ENCODE measurements around the gene DHRS4L2. TPM values are rescaled to one million over a fixed set of nuclear protein-coding genes. Genes with fewer than 3 reads are reported as not detected.
"Not testable (repeated sequence)": the region's sequence is repeated elsewhere in the genome, so short reads cannot be mapped to it uniquely, and the experiment has no call there.

DHRS4L2 gene
- total RNA-seq, 1 donor from 2014 or later = 13.4 TPM

DNA sequence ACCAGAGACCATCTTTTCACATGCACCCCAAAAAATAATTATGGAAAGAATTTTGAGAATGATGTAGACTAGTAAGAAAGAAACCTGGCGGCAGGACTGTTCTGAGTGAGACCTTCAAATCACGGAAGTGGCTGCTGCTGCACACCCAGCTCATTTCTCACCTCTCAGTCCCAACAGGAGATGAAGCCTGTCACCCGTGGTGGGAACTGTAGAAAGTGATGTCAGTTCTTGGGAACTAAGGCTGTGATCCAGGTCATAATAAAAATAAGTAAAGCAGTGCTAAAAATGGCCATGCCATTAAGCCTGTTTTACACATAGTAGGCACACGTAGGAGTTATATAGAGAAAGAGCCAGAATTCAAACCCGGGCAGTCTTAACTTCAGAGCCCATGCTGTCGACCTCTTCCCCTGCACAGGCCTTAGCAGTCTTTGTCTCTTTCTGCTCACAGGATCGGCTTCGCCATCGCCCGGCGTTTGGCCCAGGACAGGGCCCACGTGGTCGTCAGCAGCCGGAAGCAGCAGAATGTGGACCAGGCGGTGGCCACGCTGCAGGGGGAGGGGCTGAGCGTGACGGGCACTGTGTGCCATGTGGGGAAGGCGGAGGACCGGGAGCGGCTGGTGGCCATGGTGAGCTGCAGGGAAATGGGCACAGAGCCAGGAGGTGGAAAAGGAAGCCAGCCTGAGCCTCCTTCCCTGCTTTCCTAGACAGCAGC lies 1.2 kb downstream of the DHRS4L2 start:
- not testable (repeated sequence) for H2AFZ ChIP-seq (ENCODE audit: low read depth, low read length); DNase-seq (ENCODE audit: low read depth); H3K9me3 Mint-ChIP-seq (ENCODE audit: unreplicated experiment); H3K9ac ChIP-seq (ENCODE audit: low read length); H3K27ac ChIP-seq (ENCODE audit: low read depth, low read length); H3K4me3 ChIP-seq (ENCODE audit: insufficient read depth, low read depth, low read length); FAIRE-seq; H3K4me2 ChIP-seq (ENCODE audit: low read length); H3K36me3 ChIP-seq (ENCODE audit: insufficient read depth, low read length); H3K9me3 ChIP-seq (ENCODE audit: insufficient read depth, low read depth, low read length); H3K27ac Mint-ChIP-seq (ENCODE audit: unreplicated experiment); H3K36me3 Mint-ChIP-seq (ENCODE audit: low read depth, unreplicated experiment); H3K4me3 Mint-ChIP-seq (ENCODE audit: unreplicated experiment); H3K4me1 ChIP-seq (ENCODE audit: insufficient read depth, low read length); H3K27me3 ChIP-seq (ENCODE audit: insufficient read depth, low read length); H4K20me1 ChIP-seq (ENCODE audit: insufficient read depth, low read length); H3K4me1 Mint-ChIP-seq (ENCODE audit: low read depth, unreplicated experiment); H3K79me2 ChIP-seq (ENCODE audit: insufficient read depth, low read length)
- H3K27me3 Mint-ChIP-seq (ENCODE audit: low read depth, unreplicated experiment) = peaks cover 11% of the 10 kb centered on the region

DNA sequence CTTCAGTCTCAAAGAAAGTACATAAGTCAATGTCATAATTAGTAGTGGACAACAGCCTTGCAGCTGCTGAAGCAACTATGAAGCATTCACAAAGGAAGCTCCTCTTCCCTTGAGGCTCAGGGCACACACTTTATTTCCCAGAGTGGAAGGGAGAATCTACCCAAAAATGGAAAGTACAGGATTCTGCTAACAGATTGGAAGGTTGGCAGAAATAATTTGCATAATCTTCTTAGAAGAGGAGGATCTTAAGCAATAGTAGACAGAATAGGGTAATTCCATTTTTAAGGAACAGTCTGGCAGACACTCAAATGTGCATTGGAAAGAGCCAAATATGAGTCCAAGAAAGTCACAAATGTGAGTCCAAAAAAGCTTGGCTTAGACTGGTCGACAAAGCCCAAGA lies 2.2 kb downstream of the DHRS4L2 start:
- not testable (repeated sequence) for H3K27ac Mint-ChIP-seq (ENCODE audit: unreplicated experiment); H3K79me2 ChIP-seq (ENCODE audit: insufficient read depth, low read length); H3K36me3 Mint-ChIP-seq (ENCODE audit: low read depth, unreplicated experiment); H2AFZ ChIP-seq (ENCODE audit: low read depth, low read length); H3K4me1 Mint-ChIP-seq (ENCODE audit: low read depth, unreplicated experiment); H3K9ac ChIP-seq (ENCODE audit: low read length); H3K4me3 ChIP-seq (ENCODE audit: insufficient read depth, low read depth, low read length); DNase-seq (ENCODE audit: low read depth); H4K20me1 ChIP-seq (ENCODE audit: insufficient read depth, low read length); H3K27me3 ChIP-seq (ENCODE audit: insufficient read depth, low read length); FAIRE-seq; H3K9me3 ChIP-seq (ENCODE audit: insufficient read depth, low read depth, low read length); H3K4me2 ChIP-seq (ENCODE audit: low read length); H3K4me1 ChIP-seq (ENCODE audit: insufficient read depth, low read length); H3K36me3 ChIP-seq (ENCODE audit: insufficient read depth, low read length); H3K4me3 Mint-ChIP-seq (ENCODE audit: unreplicated experiment); H3K9me3 Mint-ChIP-seq (ENCODE audit: unreplicated experiment); H3K27ac ChIP-seq (ENCODE audit: low read depth, low read length)
- H3K27me3 Mint-ChIP-seq (ENCODE audit: low read depth, unreplicated experiment) = peaks cover 11% of the 10 kb centered on the region

DNA sequence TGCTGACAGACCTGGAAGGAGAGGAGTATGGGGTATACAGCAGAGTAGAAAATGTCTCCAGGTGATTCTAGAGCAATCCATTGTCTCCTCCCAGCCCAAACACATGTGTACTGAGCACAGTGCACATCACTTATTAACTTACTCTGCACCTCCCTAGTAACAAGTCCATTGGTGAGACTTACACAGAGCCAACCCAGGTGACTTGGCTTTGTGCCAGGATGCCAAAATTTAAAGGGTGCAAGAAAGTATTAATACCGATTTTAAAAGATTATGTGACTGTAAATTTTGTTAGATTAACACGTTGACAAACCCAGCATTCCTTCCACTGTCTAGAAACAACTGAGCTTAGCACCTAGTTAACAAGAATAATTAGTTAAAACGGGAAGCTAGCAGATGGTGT lies 4.3 kb downstream of the DHRS4L2 start:
- not testable (repeated sequence) for H4K20me1 ChIP-seq (ENCODE audit: insufficient read depth, low read length); H3K4me2 ChIP-seq (ENCODE audit: low read length); H3K4me3 ChIP-seq (ENCODE audit: insufficient read depth, low read depth, low read length); H3K79me2 ChIP-seq (ENCODE audit: insufficient read depth, low read length); H3K36me3 Mint-ChIP-seq (ENCODE audit: low read depth, unreplicated experiment); H3K9me3 ChIP-seq (ENCODE audit: insufficient read depth, low read depth, low read length); H3K4me1 Mint-ChIP-seq (ENCODE audit: low read depth, unreplicated experiment); H3K36me3 ChIP-seq (ENCODE audit: insufficient read depth, low read length); H3K27ac ChIP-seq (ENCODE audit: low read depth, low read length); H3K9ac ChIP-seq (ENCODE audit: low read length); H3K27me3 Mint-ChIP-seq (ENCODE audit: low read depth, unreplicated experiment); H3K4me3 Mint-ChIP-seq (ENCODE audit: unreplicated experiment); H3K27me3 ChIP-seq (ENCODE audit: insufficient read depth, low read length); H3K27ac Mint-ChIP-seq (ENCODE audit: unreplicated experiment); H2AFZ ChIP-seq (ENCODE audit: low read depth, low read length); FAIRE-seq; H3K4me1 ChIP-seq (ENCODE audit: insufficient read depth, low read length); DNase-seq (ENCODE audit: low read depth); H3K9me3 Mint-ChIP-seq (ENCODE audit: unreplicated experiment)

DNA sequence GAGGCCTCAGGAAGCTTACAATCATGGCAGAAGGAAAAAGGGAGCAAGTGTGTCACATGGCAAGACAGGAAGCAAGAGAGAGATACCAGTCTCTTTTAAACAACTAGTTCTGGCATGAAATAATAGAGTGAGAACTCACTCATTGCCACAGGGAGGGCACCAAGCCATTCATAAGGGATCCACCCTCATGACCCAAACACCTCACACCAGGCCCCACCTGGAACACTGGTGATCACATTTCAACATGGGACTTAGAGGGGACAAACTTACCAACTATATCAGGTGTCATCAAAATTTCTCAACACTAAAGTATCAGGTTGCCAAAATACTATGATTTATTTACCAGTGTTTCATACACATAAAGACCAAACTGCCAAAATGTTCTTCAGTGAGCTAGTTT lies 7.3 kb downstream of the DHRS4L2 start:
- not testable (repeated sequence) for FAIRE-seq; H3K4me1 ChIP-seq (ENCODE audit: insufficient read depth, low read length); H3K9me3 ChIP-seq (ENCODE audit: insufficient read depth, low read depth, low read length); H3K4me2 ChIP-seq (ENCODE audit: low read length); H3K9ac ChIP-seq (ENCODE audit: low read length); H3K4me1 Mint-ChIP-seq (ENCODE audit: low read depth, unreplicated experiment); H4K20me1 ChIP-seq (ENCODE audit: insufficient read depth, low read length); DNase-seq (ENCODE audit: low read depth); H3K27ac Mint-ChIP-seq (ENCODE audit: unreplicated experiment); H3K36me3 Mint-ChIP-seq (ENCODE audit: low read depth, unreplicated experiment); H3K27ac ChIP-seq (ENCODE audit: low read depth, low read length); H3K36me3 ChIP-seq (ENCODE audit: insufficient read depth, low read length); H3K4me3 ChIP-seq (ENCODE audit: insufficient read depth, low read depth, low read length); H3K27me3 Mint-ChIP-seq (ENCODE audit: low read depth, unreplicated experiment); H3K4me3 Mint-ChIP-seq (ENCODE audit: unreplicated experiment); H3K79me2 ChIP-seq (ENCODE audit: insufficient read depth, low read length); H3K27me3 ChIP-seq (ENCODE audit: insufficient read depth, low read length); H3K9me3 Mint-ChIP-seq (ENCODE audit: unreplicated experiment); H2AFZ ChIP-seq (ENCODE audit: low read depth, low read length)

DNA sequence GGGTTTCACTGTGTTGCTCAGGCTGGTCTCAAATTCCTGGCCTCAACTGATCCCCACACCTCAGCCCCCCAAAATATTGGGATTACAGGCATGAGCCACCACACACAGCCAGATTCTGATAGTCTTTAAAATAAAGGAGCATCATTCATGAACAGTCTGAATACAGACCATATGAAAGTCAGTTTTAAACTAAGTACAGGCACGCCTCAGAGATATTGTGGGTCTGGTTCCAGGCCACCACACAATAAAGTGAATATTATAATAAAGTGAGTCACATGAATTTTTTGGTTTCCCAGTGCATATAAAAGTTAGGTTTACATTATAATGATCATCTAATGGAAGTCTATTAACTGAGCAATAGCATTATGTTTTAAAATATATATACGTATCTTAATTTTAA lies 8.1 kb downstream of the DHRS4L2 start:
- H3K36me3 ChIP-seq (ENCODE audit: insufficient read depth, low read length); H3K27ac Mint-ChIP-seq (ENCODE audit: unreplicated experiment); H3K4me3 Mint-ChIP-seq (ENCODE audit: unreplicated experiment); H3K9me3 Mint-ChIP-seq (ENCODE audit: unreplicated experiment); H3K9ac ChIP-seq (ENCODE audit: low read length); H3K4me3 ChIP-seq (ENCODE audit: insufficient read depth, low read depth, low read length); H3K27ac ChIP-seq (ENCODE audit: low read depth, low read length); FAIRE-seq; H3K79me2 ChIP-seq (ENCODE audit: insufficient read depth, low read length); H3K4me1 ChIP-seq (ENCODE audit: insufficient read depth, low read length); H2AFZ ChIP-seq (ENCODE audit: low read depth, low read length); DNase-seq (ENCODE audit: low read depth); H3K4me1 Mint-ChIP-seq (ENCODE audit: low read depth, unreplicated experiment); H3K4me2 ChIP-seq (ENCODE audit: low read length); H4K20me1 ChIP-seq (ENCODE audit: insufficient read depth, low read length); H3K36me3 Mint-ChIP-seq (ENCODE audit: low read depth, unreplicated experiment); H3K9me3 ChIP-seq (ENCODE audit: insufficient read depth, low read depth, low read length); H3K27me3 ChIP-seq (ENCODE audit: insufficient read depth, low read length); H3K27me3 Mint-ChIP-seq (ENCODE audit: low read depth, unreplicated experiment): not testable (repeated sequence)

DNA sequence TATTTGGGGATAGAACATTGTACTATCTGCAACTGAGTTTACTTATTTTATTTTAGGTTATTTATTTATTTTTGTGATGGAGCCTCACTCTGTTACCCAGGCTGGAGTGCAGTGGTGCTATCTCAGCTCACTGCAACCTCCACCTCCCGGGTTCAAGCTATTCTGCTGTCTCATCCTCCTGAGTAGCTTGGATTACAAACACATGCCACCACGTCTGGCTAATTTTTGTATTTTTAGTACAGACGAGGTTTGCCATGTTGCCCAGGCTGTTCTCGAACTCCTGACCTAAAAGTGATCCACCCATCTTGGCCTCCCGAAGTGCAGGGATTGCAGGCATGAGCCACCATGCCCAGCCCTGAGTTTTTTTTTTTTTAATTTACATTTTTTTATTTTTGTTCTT lies 10.9 kb downstream of the DHRS4L2 start:
- H4K20me1 ChIP-seq (ENCODE audit: insufficient read depth, low read length); H3K4me3 ChIP-seq (ENCODE audit: insufficient read depth, low read depth, low read length); H3K27ac ChIP-seq (ENCODE audit: low read depth, low read length); H3K36me3 Mint-ChIP-seq (ENCODE audit: low read depth, unreplicated experiment); H3K27ac Mint-ChIP-seq (ENCODE audit: unreplicated experiment); H3K79me2 ChIP-seq (ENCODE audit: insufficient read depth, low read length); H3K4me1 ChIP-seq (ENCODE audit: insufficient read depth, low read length); H3K9ac ChIP-seq (ENCODE audit: low read length); H3K36me3 ChIP-seq (ENCODE audit: insufficient read depth, low read length); H3K4me2 ChIP-seq (ENCODE audit: low read length); H3K9me3 Mint-ChIP-seq (ENCODE audit: unreplicated experiment); FAIRE-seq; H3K9me3 ChIP-seq (ENCODE audit: insufficient read depth, low read depth, low read length); H3K27me3 Mint-ChIP-seq (ENCODE audit: low read depth, unreplicated experiment); H2AFZ ChIP-seq (ENCODE audit: low read depth, low read length); DNase-seq (ENCODE audit: low read depth); H3K4me3 Mint-ChIP-seq (ENCODE audit: unreplicated experiment); H3K27me3 ChIP-seq (ENCODE audit: insufficient read depth, low read length); H3K4me1 Mint-ChIP-seq (ENCODE audit: low read depth, unreplicated experiment): not testable (repeated sequence)
